Breast epithelium (tissue), 4 donors: ENCODE data around the gene CAGE1. TPM values are rescaled to one million over a fixed set of nuclear protein-coding genes. Genes with fewer than 3 reads are reported as not detected.

Experiments used
- DNase-seq, 2 donors: peaks; one replicate each; pipeline ENCODE4 v3.0.0-alpha.2; 2019; ENCODE audit warnings: low spot score in 2 of 2
- H3K27ac ChIP-seq, 2 donors: fragments of 200-600 bp; sonication (generic) in 1 of 2; one replicate each; pipeline ENCODE4 v1.5.1; 2016 to 2019; ENCODE audit warnings: mild to moderate bottlenecking in 1 of 2
- H3K27me3 ChIP-seq, 2 donors: fragments of 200-600 bp; sonication (generic) in 1 of 2; one replicate each; pipeline versions ENCODE4 v1.5.1 to v1.6.0; 2017 to 2019; ENCODE audit warnings: control low read depth in 1 of 2, mild to moderate bottlenecking in 1 of 2
- H3K36me3 ChIP-seq: fragments of 200-600 bp; one replicate; pipeline ENCODE4 v1.5.1; 2019
- H3K4me1 ChIP-seq, 2 donors: fragments of 200-600 bp; sonication (generic); one replicate each; pipeline ENCODE4 v1.5.1; 2016 to 2019; ENCODE audit warnings: control low read depth in 1 of 2
- H3K4me3 ChIP-seq, 3 donors: fragments of 200-600 bp; sonication (generic); 1 replicate in 2 of 3; 2 replicates in 1 of 3; pipeline ENCODE4 v1.5.1; 2016 to 2019; ENCODE audit warnings: mild to moderate bottlenecking in 3 of 3, moderate library complexity in 2 of 3
- H3K9me3 ChIP-seq, 2 donors: fragments of 200-600 bp; sonication (generic) in 1 of 2; one replicate each; pipeline ENCODE4 v1.5.1; 2016 to 2019; ENCODE audit warnings: control low read depth in 1 of 2
- POLR2A ChIP-seq: fragments of 450-650 bp; IDR thresholded peaks from one replicate; pipeline ENCODE4 v1.6.1; 2016; ENCODE audit warnings: antibody characterized with exemption, mild to moderate bottlenecking, moderate library complexity
- POLR2AphosphoS5 ChIP-seq, 3 donors: sonication (generic); formaldehyde crosslinking; IDR thresholded peaks; one replicate each; pipeline ENCODE4 v1.6.1; 2017; ENCODE audit warnings: antibody characterized with exemption in 3 of 3
- intact Hi-C: fragments of 100-400 bp; cut with DNase I; formaldehyde crosslinking; loops from one replicate; pipeline ENCODE4 v1.15.1; 2023; ENCODE audit warnings: low total_unique reads
- total RNA-seq, 3 donors: library from RNA; depleted of rRNA; stranded (reverse); fragments of >200 nt; gene quantifications; one replicate each; pipeline ENCODE4 v1.1.0, GENCODE V29; 2016
- TF ChIP-seq, protein P1 (sequence below), 3 donors: fragments of 450-650 bp; IDR thresholded peaks; one replicate each; pipeline ENCODE4 v1.5.1; 2016 to 2017; ENCODE audit warnings: antibody characterized with exemption in 3 of 3, mild to moderate bottlenecking in 3 of 3, moderate library complexity in 3 of 3

CAGE1 gene
- total RNA-seq, 3 donors from 2014 or later, result not detected

DNA sequence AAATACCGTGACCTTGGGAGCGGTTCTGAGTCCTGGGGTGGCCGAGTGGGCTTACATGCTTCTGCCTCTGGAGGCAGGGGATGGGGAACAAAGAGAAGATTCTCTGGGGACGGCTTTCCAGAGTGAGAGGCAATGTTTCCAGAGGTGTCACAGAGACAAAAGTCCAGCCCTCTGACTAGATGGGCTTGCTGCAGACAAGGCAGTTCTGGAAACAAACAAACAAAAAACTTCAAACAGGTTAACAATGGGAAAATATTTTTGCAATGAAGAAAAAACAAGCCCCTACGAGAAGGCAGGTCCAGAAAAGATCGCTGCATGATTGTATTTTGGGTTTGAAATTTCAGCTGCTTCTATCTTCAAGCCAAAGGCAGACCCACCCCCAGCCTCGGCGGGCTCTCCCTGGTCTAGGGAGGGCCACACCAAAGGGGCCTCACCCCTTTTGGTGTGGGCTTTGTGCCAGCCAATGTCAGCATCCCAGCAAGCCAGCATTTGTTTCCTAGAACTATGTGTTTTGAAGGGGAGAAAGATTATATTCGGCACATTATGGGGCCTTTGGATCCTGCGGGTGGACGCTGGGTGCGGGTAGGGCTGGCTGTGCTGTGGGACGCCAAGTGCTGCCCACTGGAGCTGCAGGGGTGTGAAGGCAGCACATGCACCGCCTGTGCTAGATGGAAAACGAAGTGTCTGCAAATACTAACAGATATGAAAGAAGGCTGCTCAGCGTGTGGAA lies 43.0 kb upstream of the CAGE1 start:
- Histone ChIP-seq H3K36me3 (no peaks in the 10 kb centered on the region), H3K9me3 (no peaks in the 10 kb centered on the region), H3K4me3 (peak overlapping the region in 2 of 3 donors; percentile 3 to 27), H3K4me1 (no peaks in the 10 kb centered on the region), H3K27me3 (no peaks in the 10 kb centered on the region), H3K27ac (no peak overlapping the region)
- intact Hi-C loops, result no loop called here
- DNase-seq, result no peak
- TF ChIP-seq POLR2A (no peak), POLR2AphosphoS5 (IDR thresholded peaks at IDR 0.05) (no peak)
- TF ChIP-seq, protein P1, sequence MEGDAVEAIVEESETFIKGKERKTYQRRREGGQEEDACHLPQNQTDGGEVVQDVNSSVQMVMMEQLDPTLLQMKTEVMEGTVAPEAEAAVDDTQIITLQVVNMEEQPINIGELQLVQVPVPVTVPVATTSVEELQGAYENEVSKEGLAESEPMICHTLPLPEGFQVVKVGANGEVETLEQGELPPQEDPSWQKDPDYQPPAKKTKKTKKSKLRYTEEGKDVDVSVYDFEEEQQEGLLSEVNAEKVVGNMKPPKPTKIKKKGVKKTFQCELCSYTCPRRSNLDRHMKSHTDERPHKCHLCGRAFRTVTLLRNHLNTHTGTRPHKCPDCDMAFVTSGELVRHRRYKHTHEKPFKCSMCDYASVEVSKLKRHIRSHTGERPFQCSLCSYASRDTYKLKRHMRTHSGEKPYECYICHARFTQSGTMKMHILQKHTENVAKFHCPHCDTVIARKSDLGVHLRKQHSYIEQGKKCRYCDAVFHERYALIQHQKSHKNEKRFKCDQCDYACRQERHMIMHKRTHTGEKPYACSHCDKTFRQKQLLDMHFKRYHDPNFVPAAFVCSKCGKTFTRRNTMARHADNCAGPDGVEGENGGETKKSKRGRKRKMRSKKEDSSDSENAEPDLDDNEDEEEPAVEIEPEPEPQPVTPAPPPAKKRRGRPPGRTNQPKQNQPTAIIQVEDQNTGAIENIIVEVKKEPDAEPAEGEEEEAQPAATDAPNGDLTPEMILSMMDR (IDR thresholded peaks at IDR 0.05), result no peak

DNA sequence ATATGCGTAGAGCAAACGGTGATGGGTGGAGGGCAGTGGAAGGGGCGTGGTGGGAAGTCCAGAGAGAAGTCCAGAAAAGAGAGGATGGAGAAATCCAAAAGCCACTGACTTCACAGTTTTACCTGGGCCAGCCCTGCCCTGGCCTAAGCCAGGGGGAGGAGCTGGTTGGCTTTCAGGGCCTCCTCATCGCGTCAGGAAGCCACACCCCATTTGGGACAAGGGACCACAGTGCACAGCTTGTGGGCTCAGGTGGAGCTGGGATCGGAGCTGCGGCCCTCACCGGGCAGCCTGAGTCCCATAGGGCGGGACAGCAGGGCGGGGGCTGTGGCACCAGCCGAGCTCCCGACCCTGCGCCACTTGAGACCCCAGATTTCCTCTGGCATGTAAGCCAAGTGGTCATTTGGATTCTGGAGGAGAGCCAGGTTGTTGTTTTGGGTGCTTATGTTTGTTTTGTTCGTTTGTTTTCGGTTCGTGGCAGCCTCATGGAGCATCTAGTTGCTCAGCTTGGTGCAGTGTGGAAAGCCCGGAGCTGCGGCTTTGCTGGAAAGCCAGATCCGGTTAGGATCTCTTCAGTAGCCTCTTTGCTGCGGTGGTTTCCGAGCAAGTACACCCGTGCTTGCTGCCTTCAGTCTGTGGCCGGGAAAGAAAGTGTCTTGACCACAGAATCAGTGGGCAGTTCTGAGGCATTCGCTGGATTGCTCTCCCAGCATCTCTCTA lies 42.3 kb upstream of the CAGE1 start:
- H3K27me3 ChIP-seq, result no peaks in the 10 kb centered on the region
- H3K9me3 ChIP-seq, result no peaks in the 10 kb centered on the region
- H3K27ac ChIP-seq, result no peak overlapping the region
- peak overlapping the region in 2 of 3 donors; percentile 3 to 27 for H3K4me3 ChIP-seq
- H3K36me3 ChIP-seq, result no peaks in the 10 kb centered on the region
- no peak for DNase-seq
- TF ChIP-seq, protein P1 (IDR thresholded peaks at IDR 0.05), result no peak
- no peak for TF ChIP-seq POLR2AphosphoS5 (IDR thresholded peaks at IDR 0.05)
- no peak for TF ChIP-seq POLR2A
- H3K4me1 ChIP-seq, result no peaks in the 10 kb centered on the region
- intact Hi-C loops, result no loop called here

DNA sequence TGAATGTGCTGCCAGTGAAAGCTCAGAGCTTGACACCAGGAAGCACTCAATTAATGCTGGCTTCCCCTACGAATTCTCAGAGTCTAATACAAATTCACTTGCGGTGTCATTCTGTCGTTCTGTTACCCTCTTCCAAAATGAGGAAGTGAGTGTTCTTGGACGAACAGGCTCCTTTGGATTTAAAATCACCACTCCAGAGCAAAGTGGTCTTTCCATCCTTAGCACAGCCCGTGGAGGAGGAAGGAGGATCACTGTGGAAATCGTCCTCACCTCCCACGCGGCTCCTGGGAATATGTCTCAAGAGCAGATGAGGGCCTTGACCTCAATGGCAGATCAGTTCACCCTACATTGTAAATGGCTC lies 41.8 kb upstream of the CAGE1 start:
- Histone ChIP-seq H3K4me1 (no peaks in the 10 kb centered on the region), H3K27ac (no peak overlapping the region), H3K9me3 (no peaks in the 10 kb centered on the region), H3K4me3 (no peak overlapping the region), H3K27me3 (no peaks in the 10 kb centered on the region), H3K36me3 (no peaks in the 10 kb centered on the region)
- intact Hi-C loops, result no loop called here
- no peak for DNase-seq
- TF ChIP-seq POLR2AphosphoS5 (IDR thresholded peaks at IDR 0.05) (no peak), POLR2A (no peak)
- TF ChIP-seq, protein P1 (IDR thresholded peaks at IDR 0.05), result no peak

DNA sequence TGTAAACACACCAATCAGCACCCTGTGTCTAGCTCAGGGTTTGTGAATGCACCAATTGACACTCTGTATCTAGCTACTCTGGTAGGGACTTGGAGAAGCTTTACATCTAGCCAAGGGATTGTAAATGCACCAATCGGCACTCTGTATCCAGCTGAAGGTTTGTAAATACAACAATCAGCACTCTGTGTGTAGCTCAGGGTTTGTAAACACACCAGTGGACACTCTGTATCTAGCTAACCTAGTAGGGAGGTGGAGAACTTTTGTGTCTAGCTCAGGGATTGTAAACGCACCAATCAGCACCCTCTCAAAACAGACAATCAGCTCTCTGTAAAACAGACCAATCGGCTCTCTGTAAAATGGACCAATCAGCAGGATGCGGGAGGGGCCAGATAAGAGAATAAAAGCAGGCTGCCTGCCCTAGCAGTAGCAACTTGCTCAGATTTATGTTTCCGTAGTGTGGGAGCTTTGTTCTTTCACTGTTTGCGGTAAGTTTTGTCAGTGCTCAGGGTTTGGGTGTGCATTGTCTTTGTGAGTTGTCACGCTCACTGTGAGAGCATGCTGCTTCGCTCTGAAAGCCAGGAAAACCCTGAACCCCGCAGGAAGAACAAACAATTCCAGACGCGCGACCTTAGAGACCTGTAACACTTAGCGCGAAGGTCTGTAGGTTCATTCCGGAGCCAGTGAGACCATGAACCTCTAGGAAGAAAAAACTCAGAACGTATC lies 37.1 kb upstream of the CAGE1 start:
- H3K27ac ChIP-seq, result no peak overlapping the region
- H3K4me3 ChIP-seq, result no peak overlapping the region
- H3K36me3 ChIP-seq, result no peaks in the 10 kb centered on the region
- intact Hi-C loops, result no loop called here
- no peaks in the 10 kb centered on the region for H3K27me3 ChIP-seq
- H3K9me3 ChIP-seq, result no peaks in the 10 kb centered on the region
- H3K4me1 ChIP-seq, result no peaks in the 10 kb centered on the region
- TF ChIP-seq, protein P1 (IDR thresholded peaks at IDR 0.05), result no peak
- TF ChIP-seq POLR2AphosphoS5 (IDR thresholded peaks at IDR 0.05) (no peak), POLR2A (no peak)
- DNase-seq, result no peak

DNA sequence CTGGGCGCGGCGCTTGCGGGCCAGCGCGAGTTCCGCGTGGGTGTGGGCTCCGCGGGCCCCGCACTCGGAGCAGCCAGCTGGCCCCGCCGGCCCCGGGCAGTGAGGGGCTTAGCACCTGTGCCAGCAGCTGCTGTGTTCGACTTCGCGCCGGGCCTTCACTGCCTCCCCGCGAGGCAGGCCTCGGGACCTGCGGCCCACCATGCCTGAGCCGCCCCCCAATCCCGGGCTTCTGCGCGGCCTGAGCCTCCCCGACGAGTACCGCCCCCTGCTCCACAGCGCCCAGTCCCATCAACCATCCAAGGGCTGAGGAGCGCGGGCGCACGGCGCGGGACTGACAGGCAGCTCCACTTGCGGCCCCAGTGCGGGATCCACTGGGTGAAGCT lies 36.3 kb upstream of the CAGE1 start:
- Histone ChIP-seq H3K4me3 (no peak overlapping the region), H3K4me1 (no peaks in the 10 kb centered on the region), H3K36me3 (no peaks in the 10 kb centered on the region), H3K27ac (no peak overlapping the region), H3K27me3 (no peaks in the 10 kb centered on the region), H3K9me3 (no peaks in the 10 kb centered on the region)
- no peak for DNase-seq
- intact Hi-C loops, result no loop called here
- TF ChIP-seq POLR2A (no peak), POLR2AphosphoS5 (IDR thresholded peaks at IDR 0.05) (no peak)
- TF ChIP-seq, protein P1 (IDR thresholded peaks at IDR 0.05), result no peak
